H9 (cell line): ENCODE measurements around the gene XPR1. TPM values are rescaled to one million over a fixed set of nuclear protein-coding genes. Genes with fewer than 3 reads are reported as not detected.

Source experiments
- DNase-seq: peaks from one replicate; pipeline ENCODE4 v3.0.0-alpha.2; 2017
- H2AFZ ChIP-seq: one replicate; pipeline ENCODE4 v1.6.1; 2013; ENCODE audit warnings: mild to moderate bottlenecking, low read length, control low read depth, moderate library complexity
- H2AK5ac ChIP-seq: 2 replicates; pipeline ENCODE4 v1.6.1; 2013; ENCODE audit warnings: low read length, control low read depth, mixed read lengths; ENCODE audit not compliant: insufficient read length
- H2BK120ac ChIP-seq: one replicate; pipeline ENCODE4 v1.6.1; 2013; ENCODE audit warnings: low read depth, mild to moderate bottlenecking, low read length, control low read depth, inconsistent platforms; ENCODE audit not compliant: poor library complexity, severe bottlenecking
- H2BK12ac ChIP-seq: 2 replicates; pipeline ENCODE4 v1.6.1; 2013; ENCODE audit warnings: low read length, control low read depth, mixed read lengths, low read depth; ENCODE audit not compliant: insufficient read length
- H2BK15ac ChIP-seq: 2 replicates; pipeline ENCODE4 v1.6.1; 2013; ENCODE audit warnings: low read depth, low read length, control low read depth
- H2BK20ac ChIP-seq: one replicate; pipeline ENCODE4 v1.6.1; 2013; ENCODE audit warnings: low read depth, mild to moderate bottlenecking, low read length, control low read depth, inconsistent platforms; ENCODE audit not compliant: poor library complexity, severe bottlenecking
- H2BK5ac ChIP-seq: 2 replicates; pipeline ENCODE4 v1.6.1; 2013; ENCODE audit warnings: low read length, control low read depth, mixed read lengths; ENCODE audit not compliant: insufficient read length
- H3K14ac ChIP-seq: 2 replicates; pipeline ENCODE4 v1.6.1; 2013; ENCODE audit warnings: low read length, control low read depth; ENCODE audit not compliant: insufficient read depth
- H3K18ac ChIP-seq: 2 replicates; pipeline ENCODE4 v1.6.1; 2013; ENCODE audit warnings: low read depth, mild to moderate bottlenecking, mixed read lengths, low read length, control low read depth; ENCODE audit not compliant: insufficient read length
- H3K23ac ChIP-seq: 2 replicates; pipeline ENCODE4 v1.6.1; 2013; ENCODE audit warnings: low read length, control low read depth, mixed read lengths, low read depth; ENCODE audit not compliant: insufficient read length
- H3K23me2 ChIP-seq: 2 replicates; pipeline ENCODE4 v1.6.1; 2013; ENCODE audit warnings: low read depth, mild to moderate bottlenecking, mixed read lengths, low read length, control low read depth; ENCODE audit not compliant: insufficient read length, poor library complexity, severe bottlenecking
- H3K27ac ChIP-seq: 2 replicates; pipeline ENCODE4 v1.5.1; 2013; ENCODE audit warnings: low read length, control low read depth, mixed read lengths, low read depth; ENCODE audit not compliant: insufficient read length
- H3K27me3 ChIP-seq: 2 replicates; pipeline ENCODE4 v1.6.1; 2013; ENCODE audit warnings: low read length, control low read depth, inconsistent platforms; ENCODE audit not compliant: insufficient read depth
- H3K4ac ChIP-seq: 2 replicates; pipeline ENCODE4 v1.6.1; 2013; ENCODE audit warnings: low read depth, mild to moderate bottlenecking, control low read depth, inconsistent platforms, low read length, moderate library complexity
- H3K4me1 ChIP-seq: 2 replicates; pipeline ENCODE4 v1.6.1; 2013; ENCODE audit warnings: low read length, control low read depth, inconsistent platforms; ENCODE audit not compliant: insufficient read depth
- H3K4me2 ChIP-seq: 2 replicates; pipeline ENCODE4 v1.6.1; 2013; ENCODE audit warnings: low read length, control low read depth, mixed read lengths; ENCODE audit not compliant: insufficient read length, insufficient read depth
- H3K56ac ChIP-seq: 2 replicates; pipeline ENCODE4 v1.6.1; 2013; ENCODE audit warnings: low read depth, mild to moderate bottlenecking, mixed read lengths, low read length, control low read depth; ENCODE audit not compliant: insufficient read length
- H3K79me1 ChIP-seq: 2 replicates; pipeline ENCODE4 v1.6.1; 2013; ENCODE audit warnings: low read depth, mild to moderate bottlenecking, moderate library complexity, low read length, control low read depth, inconsistent platforms; ENCODE audit not compliant: insufficient read depth, poor library complexity, severe bottlenecking
- H3K79me2 ChIP-seq: 2 replicates; pipeline ENCODE4 v1.6.1; 2013; ENCODE audit warnings: low read length, control low read depth, inconsistent platforms; ENCODE audit not compliant: insufficient read depth
- H3K9ac ChIP-seq: 2 replicates; pipeline ENCODE4 v1.6.1; 2013; ENCODE audit warnings: low read length, control low read depth, mixed read lengths; ENCODE audit not compliant: insufficient read length; ENCODE audit errors: extremely low read depth
- H3K9me3 ChIP-seq: one replicate; pipeline ENCODE4 v1.6.1; 2013; ENCODE audit warnings: low read depth, low read length, inconsistent platforms; ENCODE audit not compliant: control insufficient read depth
- H3T11ph ChIP-seq: one replicate; pipeline ENCODE4 v1.6.1; 2013; ENCODE audit warnings: mild to moderate bottlenecking, low read length, control low read depth, inconsistent platforms
- H4K20me1 ChIP-seq: one replicate; pipeline ENCODE4 v1.6.1; 2013; ENCODE audit not compliant: control insufficient read depth, insufficient read length, insufficient read depth
- H4K5ac ChIP-seq: 2 replicates; pipeline ENCODE4 v1.6.1; 2013; ENCODE audit warnings: low read depth, mild to moderate bottlenecking, mixed read lengths, low read length, control low read depth; ENCODE audit not compliant: insufficient read length
- H4K8ac ChIP-seq: replicated peaks from 2 replicates; pipeline ENCODE4 v1.6.1; 2013; ENCODE audit warnings: low read length, control low read depth, mixed read lengths, low read depth; ENCODE audit not compliant: insufficient read length
- H4K91ac ChIP-seq: 2 replicates; pipeline ENCODE4 v1.6.1; 2013; ENCODE audit warnings: low read depth, mild to moderate bottlenecking, moderate library complexity, mixed read lengths, low read length, control low read depth; ENCODE audit not compliant: insufficient read length
- H3K27ac Mint-ChIP-seq, 3 experiments: 2 replicates in 2 of 3; 3 replicates in 1 of 3; pipeline ENCODE4 v1.8.0; 2020 to 2021; ENCODE audit warnings: mixed read lengths in 3 of 3, mild to moderate bottlenecking in 1 of 3, moderate library complexity in 1 of 3
- H3K27me3 Mint-ChIP-seq: 2 replicates; pipeline ENCODE4 v1.8.0; 2021; ENCODE audit warnings: low read depth, mild to moderate bottlenecking, moderate library complexity, mixed read lengths
- H3K36me3 Mint-ChIP-seq, 3 experiments: 2 replicates in 2 of 3; 3 replicates in 1 of 3; pipeline ENCODE4 v1.8.0; 2020 to 2021; ENCODE audit warnings: low read depth in 3 of 3, mixed read lengths in 3 of 3; ENCODE audit not compliant: insufficient read depth in 1 of 3
- H3K4me1 Mint-ChIP-seq, 2 experiments: 2 replicates each; pipeline ENCODE4 v1.8.0; 2020; ENCODE audit warnings: mixed read lengths in 2 of 2
- H3K4me3 Mint-ChIP-seq, 2 experiments: 2 replicates in 1 of 2; 3 replicates in 1 of 2; pipeline ENCODE4 v1.8.0; 2020 to 2021; ENCODE audit warnings: mild to moderate bottlenecking in 2 of 2, mixed read lengths in 2 of 2, moderate library complexity in 1 of 2
- H3K9me3 Mint-ChIP-seq, 2 experiments: 2 replicates in 1 of 2; 3 replicates in 1 of 2; pipeline ENCODE4 v1.8.0; 2020; ENCODE audit warnings: mild to moderate bottlenecking in 2 of 2, mixed read lengths in 2 of 2, moderate library complexity in 1 of 2
- CTCF ChIP-seq: fragments of 200-600 bp; sonication (generic); conservative IDR thresholded peaks from 3 replicates; pipeline ENCODE4 v1.8.0; 2021; ENCODE audit warnings: antibody characterized with exemption, mild to moderate bottlenecking
- WGBS: extraction: QIAGEN DNeasy Blood & Tissue Kit; methylation state at CpG from one replicate; pipeline ENCODE4 v1.1.7; 2013; ENCODE audit warnings: missing lambda C conversion rate, low lambda C conversion rate, mixed read lengths; ENCODE audit not compliant: insufficient read length; ENCODE audit errors: extremely low coverage; 5-methylcytosine and 5-hydroxymethylcytosine counted together
- total RNA-seq: library from RNA; stranded (reverse); gene quantifications from 2 replicates; pipeline ENCODE4 v1.2.1, GENCODE V29; 2021

The XPR1 gene
- total RNA-seq, 1 experiment from 2014 or later: 34.1 TPM

- Mint-ChIP-seq H3K27ac (no peak overlapping the region; a peak in 1 of 7 replicates), H3K9me3 (no peaks in the 10 kb centered on the region), H3K4me1 (peaks cover 10 to 15% of the 10 kb centered on the region in 2 experiments), H3K36me3 (peaks cover 0 to 2% (median 0%) of the 10 kb centered on the region in 3 experiments; a peak in 1 of 7 replicates), H3K27me3 (peaks cover 13% of the 10 kb centered on the region), H3K4me3 (no peak overlapping the region)
- DNase-seq: no peak
- H3K18ac ChIP-seq: no peak overlapping the region
- no peak overlapping the region for H2BK12ac ChIP-seq
- WGBS: no CpG with 5 or more reads among the region's 45 CpGs
- no peak overlapping the region for H4K5ac ChIP-seq
- no peaks in the 10 kb centered on the region for H3K27me3 ChIP-seq
- no peak overlapping the region for H3K27ac ChIP-seq
- H3K23ac ChIP-seq: no peak overlapping the region
- H3K79me1 ChIP-seq: no peaks in the 10 kb centered on the region
- no peak overlapping the region for H3K4ac ChIP-seq
- TF ChIP-seq CTCF: no peak
- H3K9ac ChIP-seq: no peak overlapping the region
- H4K8ac ChIP-seq: no peak overlapping the region
- no peak overlapping the region for H4K91ac ChIP-seq
- H3K4me1 ChIP-seq: no peaks in the 10 kb centered on the region; the same call in 1 of the 2 replicates
- H4K20me1 ChIP-seq: no peaks in the 10 kb centered on the region
- H3K23me2 ChIP-seq: no peaks in the 10 kb centered on the region
- no peak overlapping the region for H2BK5ac ChIP-seq
- H3K56ac ChIP-seq: no peak overlapping the region
- no peak overlapping the region for H3K14ac ChIP-seq
- H3K9me3 ChIP-seq: no peaks in the 10 kb centered on the region
- no peak overlapping the region for H2BK15ac ChIP-seq
- no peak overlapping the region for H2AK5ac ChIP-seq
- H2BK20ac ChIP-seq: no peak overlapping the region
- H3T11ph ChIP-seq: no peak overlapping the region
- no peak overlapping the region for H2BK120ac ChIP-seq
- no peaks in the 10 kb centered on the region for H3K79me2 ChIP-seq
- no peak overlapping the region for H2AFZ ChIP-seq
- no peak overlapping the region for H3K4me2 ChIP-seq
These were observed 303.7 kb downstream of the XPR1 start for GRCh38 chr1:180935326-180936109.
